Transverse colon (tissue), 3 donors: ENCODE measurements around the gene LARP4B.

Experiments used
- CTCF ChIP-seq, 5 experiments: fragments of 200-600 bp in 3 of 5; fragments of 450-650 bp in 2 of 5; sonication (generic) in 3 of 5; IDR thresholded peaks; 1 replicate in 2 of 5; 2 replicates in 3 of 5; pipeline ENCODE4 v1.5.1; 2016 to 2017; ENCODE audit warnings: antibody characterized with exemption in 5 of 5, inconsistent platforms in 3 of 5, mild to moderate bottlenecking in 2 of 5, moderate library complexity in 1 of 5
- EP300 ChIP-seq: sonication (generic); formaldehyde crosslinking; IDR thresholded peaks from one replicate; pipeline ENCODE4 v1.6.1; 2017; ENCODE audit warnings: antibody characterized with exemption, low read depth

GRCh38 chr10:805620-806305 is 125.7 kb downstream of the LARP4B start:
- TF ChIP-seq CTCF (IDR thresholded peaks at IDR 0.05) (no peak), EP300 (no peak)
